IMR-90 (cell line): ENCODE measurements around the gene NCOA7. TPM values are rescaled to one million over a fixed set of nuclear protein-coding genes. Genes with fewer than 3 reads are reported as not detected.
A peak's percentile ranks its signal among the peaks of the same experiment; 100 is the strongest.

Experiments used
- ATAC-seq: fragments of 200-7000 bp; cut with Tn5 transposase; 2 replicates; pipeline ENCODE4 v1.9.1; 2020; ENCODE audit warnings: low read depth, mild to moderate bottlenecking, moderate library complexity
- BruUV-seq: library from RNA; stranded (reverse); fragments of 400-500 nt; replicated peaks from 2 replicates; lab custom pipeline; 2021; lab: Mats Ljungman, UMichigan
- CTCF ChIA-PET: fragments of 300-600 bp; formaldehyde crosslinking; extraction: SDS; loops from one replicate; lab custom pipeline; 2021; ENCODE audit warnings: antibody characterized with exemption; lab: Yijun Ruan, JAX
- POLR2A ChIA-PET: fragments of 300-600 bp; sonication (Branson Sonifier 250); formaldehyde crosslinking; loops from one replicate; lab custom pipeline; 2022; ENCODE audit warnings: antibody characterized with exemption; ENCODE audit not compliant: unreplicated experiment; lab: Charles Lee
- DNase-seq: peaks from one replicate; pipeline ENCODE4 v3.0.0; 2013
- H2AFZ ChIP-seq: replicated peaks from 2 replicates; pipeline ENCODE3; 2013; ENCODE audit warnings: low read length, mild to moderate bottlenecking; ENCODE audit not compliant: poor library complexity
- H2AK5ac ChIP-seq: 2 replicates; pipeline ENCODE4 v1.6.1; 2013; ENCODE audit warnings: low read depth, low read length, inconsistent platforms
- H2AK9ac ChIP-seq: replicated peaks from 2 replicates; pipeline ENCODE3; 2013; ENCODE audit warnings: mild to moderate bottlenecking, low read depth, low read length, moderate library complexity; ENCODE audit not compliant: poor library complexity
- H2BK120ac ChIP-seq: 2 replicates; pipeline ENCODE4 v1.6.1; 2013; ENCODE audit warnings: low read depth, low read length, inconsistent platforms
- H2BK15ac ChIP-seq: 3 replicates; pipeline ENCODE4 v1.6.1; 2013; ENCODE audit warnings: low read depth, low read length, inconsistent platforms
- H2BK20ac ChIP-seq: 2 replicates; pipeline ENCODE4 v1.6.1; 2013; ENCODE audit warnings: low read depth, mild to moderate bottlenecking, inconsistent platforms, low read length, moderate library complexity
- H2BK5ac ChIP-seq: 2 replicates; pipeline ENCODE4 v1.6.1; 2013; ENCODE audit warnings: mild to moderate bottlenecking, low read depth, low read length, inconsistent platforms; ENCODE audit not compliant: poor library complexity, severe bottlenecking
- H3K14ac ChIP-seq: replicated peaks from 2 replicates; pipeline ENCODE4 v1.6.1; 2013; ENCODE audit warnings: low read depth, low read length, inconsistent platforms
- H3K18ac ChIP-seq: 2 replicates; pipeline ENCODE4 v1.6.1; 2013; ENCODE audit warnings: low read depth, low read length, control low read depth
- H3K23ac ChIP-seq: 2 replicates; pipeline ENCODE4 v1.6.1; 2013; ENCODE audit warnings: low read depth, low read length, inconsistent platforms
- H3K27ac ChIP-seq: 2 replicates; pipeline ENCODE4 v1.5.1; 2013; ENCODE audit warnings: mild to moderate bottlenecking, control low read depth, low read length; ENCODE audit not compliant: insufficient read depth
- H3K27me3 ChIP-seq: 2 replicates; pipeline ENCODE4 v1.6.1; 2013; ENCODE audit warnings: low read length; ENCODE audit not compliant: control insufficient read depth, insufficient read depth
- H3K36me3 ChIP-seq: 2 replicates; pipeline ENCODE4 v1.6.1; 2013; ENCODE audit warnings: low read length, mixed read lengths; ENCODE audit not compliant: control insufficient read depth, insufficient read depth
- H3K4ac ChIP-seq: 2 replicates; pipeline ENCODE4 v1.6.1; 2013; ENCODE audit warnings: low read depth, low read length, inconsistent platforms
- H3K4me1 ChIP-seq: 2 replicates; pipeline ENCODE4 v1.6.1; 2013; ENCODE audit warnings: low read length, mixed read lengths; ENCODE audit not compliant: control insufficient read depth, insufficient read depth
- H3K4me2 ChIP-seq: 2 replicates; pipeline ENCODE4 v1.6.1; 2013; ENCODE audit warnings: low read depth, mild to moderate bottlenecking, control low read depth, low read length, moderate library complexity
- H3K4me3 ChIP-seq: 2 replicates; pipeline ENCODE4 v1.5.1; 2013; ENCODE audit warnings: low read depth, mild to moderate bottlenecking, control low read depth, low read length, moderate library complexity; ENCODE audit not compliant: insufficient read depth
- H3K56ac ChIP-seq: 2 replicates; pipeline ENCODE4 v1.6.1; 2013; ENCODE audit warnings: low read length, inconsistent platforms; ENCODE audit not compliant: insufficient read depth; ENCODE audit errors: extremely low read depth
- H3K79me1 ChIP-seq, 2 experiments: 2 replicates each; pipeline ENCODE4 v1.6.1; 2013; ENCODE audit warnings: low read length in 2 of 2, inconsistent platforms in 1 of 2, low read depth in 1 of 2
- H3K9ac ChIP-seq: 2 replicates; pipeline ENCODE4 v1.6.1; 2013; ENCODE audit warnings: low read depth, low read length, control low read depth
- H3K9me1 ChIP-seq: 2 replicates; pipeline ENCODE4 v1.6.1; 2013; ENCODE audit warnings: low read length, inconsistent platforms; ENCODE audit not compliant: insufficient read depth
- H3K9me3 ChIP-seq: 2 replicates; pipeline ENCODE4 v1.6.1; 2013; ENCODE audit warnings: low read length; ENCODE audit not compliant: control insufficient read depth, insufficient read depth
- H4K20me1 ChIP-seq: 2 replicates; pipeline ENCODE4 v1.6.1; 2013; ENCODE audit warnings: low read length, inconsistent platforms; ENCODE audit not compliant: insufficient read depth
- H4K5ac ChIP-seq: 2 replicates; pipeline ENCODE4 v1.6.1; 2013; ENCODE audit warnings: mild to moderate bottlenecking, low read depth, low read length, control low read depth
- H4K8ac ChIP-seq, 2 experiments: 2 replicates each; pipeline ENCODE4 v1.6.1; 2013; ENCODE audit warnings: low read depth in 2 of 2, low read length in 2 of 2, control low read depth in 1 of 2, inconsistent platforms in 1 of 2
- H4K91ac ChIP-seq: 2 replicates; pipeline ENCODE4 v1.6.1; 2013; ENCODE audit warnings: low read depth, low read length, inconsistent platforms; ENCODE audit not compliant: insufficient read depth
- BHLHE40 ChIP-seq: fragments of 150-350 bp; IDR thresholded peaks from 2 replicates; pipeline ENCODE4 v1.6.1; 2016; ENCODE audit warnings: mild to moderate bottlenecking, low read depth, low read length
- CEBPB ChIP-seq: IDR thresholded peaks from 2 replicates; pipeline ENCODE4 v1.6.1; 2012; ENCODE audit warnings: low read depth, low read length, improper control_type of control experiment
- CTCF ChIP-seq: conservative IDR thresholded peaks from 2 replicates; pipeline ENCODE4 v1.5.1; 2012; ENCODE audit warnings: mild to moderate bottlenecking, low read depth, low read length, improper control_type of control experiment
- MXI1 ChIP-seq: IDR thresholded peaks from 2 replicates; pipeline ENCODE4 v1.6.1; 2012; ENCODE audit warnings: low read depth, mild to moderate bottlenecking, low read length, moderate library complexity, borderline replicate concordance
- NFE2L2 ChIP-seq: fragments of 150-350 bp; IDR thresholded peaks from 2 replicates; pipeline ENCODE4 v1.6.1; 2016; ENCODE audit warnings: low read depth, mild to moderate bottlenecking, low read length
- POLR2A ChIP-seq: IDR thresholded peaks from 2 replicates; pipeline ENCODE4 v1.6.1; 2012; ENCODE audit warnings: mild to moderate bottlenecking, low read depth, low read length
- RCOR1 ChIP-seq: IDR thresholded peaks from 2 replicates; pipeline ENCODE4 v1.6.1; 2012; ENCODE audit warnings: mild to moderate bottlenecking, low read length, improper control_type of control experiment; ENCODE audit not compliant: insufficient replicate concordance
- RFX5 ChIP-seq: IDR thresholded peaks from 2 replicates; pipeline ENCODE4 v1.8.0; 2012; ENCODE audit warnings: low read depth, mild to moderate bottlenecking, low read length, moderate library complexity
- WGBS, 2 experiments: methylation state at CpG; one replicate each; pipeline versions ENCODE4 v1.1.5 to v1.1.7; 2013; ENCODE audit warnings: missing lambda C conversion rate in 2 of 2; ENCODE audit not compliant: insufficient read length in 1 of 2; ENCODE audit errors: extremely low coverage in 2 of 2; 5-methylcytosine and 5-hydroxymethylcytosine counted together
- dilution Hi-C: fragments of 300-500 bp; cut with HindIII; formaldehyde crosslinking; loops from one replicate; pipeline ENCODE4 v1.14.3; 2018; ENCODE audit warnings: low sequenced_read_pairs; ENCODE audit not compliant: unreplicated experiment
- in situ Hi-C: fragments of 300-500 bp; cut with MboI; formaldehyde crosslinking; loops from 3 replicates; pipeline ENCODE4 v1.14.3; 2019; ENCODE audit warnings: low sequenced_read_pairs, inconsistent platforms, mixed read lengths
- intact Hi-C: fragments of 100-400 bp; cut with micrococcal nuclease; formaldehyde crosslinking; loops from 2 replicates; pipeline ENCODE4 v1.10.0; 2022
- polyA plus RNA-seq, 3 experiments: library from polyadenylated mRNA; depleted of rRNA; stranded (reverse); fragments of >200 nt; gene quantifications; 2 replicates each; pipeline ENCODE4 v1.2.3, GENCODE V29; 2012; ENCODE audit warnings: low replicate concordance in 1 of 3
- total RNA-seq: library from RNA; depleted of rRNA; stranded (reverse); fragments of >200 nt; gene quantifications from 2 replicates; pipeline ENCODE4 v1.2.3, GENCODE V29; 2012

NCOA7 gene
- total and polyA plus RNA-seq, 2 of the 4 experiments (the other 2 are of a cell fraction) = 12.6 to 12.9 TPM

GRCh38 chr6:125843593-125843992 is 52.8 kb downstream of the NCOA7 start:
- ChIA-PET POLR2A (no interaction called here), CTCF (interaction anchor here (0.7 kb wide), 1 partner anchor 9 kb away, joined by 3 read pairs; no protein-coding TSS in a partner anchor)
- Histone ChIP-seq H3K14ac (no peak overlapping the region), H3K9me3 (no peaks in the 10 kb centered on the region), H3K4me1 (no peaks in the 10 kb centered on the region; the same call in 1 of the 2 replicates), H3K4ac (no peak overlapping the region), H4K5ac (no peak overlapping the region), H3K79me1 (no peaks in the 10 kb centered on the region; a peak in 2 of 4 replicates), H3K56ac (no peak overlapping the region), H3K18ac (no peak overlapping the region), H2AK9ac (no peak overlapping the region), H2AK5ac (no peak overlapping the region), H2AFZ (no peak overlapping the region), H3K36me3 (no peaks in the 10 kb centered on the region), H4K20me1 (no peaks in the 10 kb centered on the region), H4K91ac (no peak overlapping the region), H3K27me3 (no peaks in the 10 kb centered on the region), H3K9me1 (no peaks in the 10 kb centered on the region; the same call in 1 of the 2 replicates), H2BK5ac (no peak overlapping the region), H4K8ac (no peak overlapping the region; a peak in 1 of 4 replicates), H2BK120ac (no peak overlapping the region), H3K4me2 (no peak overlapping the region), H3K4me3 (no peak overlapping the region), H3K23ac (no peak overlapping the region), H3K27ac (no peak overlapping the region), H2BK15ac (no peak overlapping the region), H3K9ac (no peak overlapping the region), H2BK20ac (no peak overlapping the region)
- no CpG with 5 or more reads among the region's 1 CpG for whole genome bisulfite sequencing, 2 experiments
- intact Hi-C loops = no loop called here
- dilution Hi-C loops = no loop called here
- in situ Hi-C loops = no loop called here
- ATAC-seq (no peak; the same call in 1 of the 2 replicates), DNase-seq (no peak)
- BruUV-seq = no TSS peak
- TF ChIP-seq RFX5 = no peak
- TF ChIP-seq MXI1 = no peak
- TF ChIP-seq RCOR1 = no peak
- TF ChIP-seq NFE2L2 = peak; percentile 77
- no peak for TF ChIP-seq CTCF
- TF ChIP-seq CEBPB = no peak
- no peak for TF ChIP-seq POLR2A
- TF ChIP-seq BHLHE40 = no peak
